GM12865 (cell line): ENCODE measurements around the gene HSD17B2.

Experiments
- DNase-seq: peaks from one replicate; pipeline ENCODE4 v3.0.0; 2010; ENCODE audit warnings: low read depth
- H3K4me3 ChIP-seq: 2 replicates; pipeline ENCODE4 v1.5.1; 2011; ENCODE audit warnings: mild to moderate bottlenecking, low read depth, low read length, control low read depth
- CTCF ChIP-seq: IDR thresholded peaks from 2 replicates; pipeline ENCODE4 v1.5.1; 2011; ENCODE audit warnings: low read length, control low read depth, low read depth, inconsistent platforms; ENCODE audit not compliant: insufficient read depth; ENCODE audit errors: missing control alignments

HSD17B2 gene

DNA sequence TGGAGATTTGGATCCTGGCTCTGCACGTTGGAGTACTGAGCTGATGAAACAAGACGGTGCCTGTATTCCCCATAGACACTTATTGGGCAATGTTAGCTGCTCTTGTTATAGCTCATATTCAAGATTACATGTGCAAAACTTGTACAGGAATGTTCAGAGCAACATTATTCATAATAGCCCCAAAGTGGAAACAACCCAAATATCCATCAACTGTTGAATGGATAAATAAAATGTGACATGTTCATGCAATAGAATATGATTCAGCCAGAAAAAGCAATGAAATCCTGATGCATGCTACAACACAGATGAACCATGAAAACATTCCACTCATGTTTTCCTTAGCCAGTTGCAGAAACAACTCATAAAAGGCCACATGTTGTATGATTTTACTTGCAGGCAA, 18.1 kb upstream of the HSD17B2 start:
- no peak overlapping the region for H3K4me3 ChIP-seq
- TF ChIP-seq CTCF, result no peak
- no peak for DNase-seq

DNA sequence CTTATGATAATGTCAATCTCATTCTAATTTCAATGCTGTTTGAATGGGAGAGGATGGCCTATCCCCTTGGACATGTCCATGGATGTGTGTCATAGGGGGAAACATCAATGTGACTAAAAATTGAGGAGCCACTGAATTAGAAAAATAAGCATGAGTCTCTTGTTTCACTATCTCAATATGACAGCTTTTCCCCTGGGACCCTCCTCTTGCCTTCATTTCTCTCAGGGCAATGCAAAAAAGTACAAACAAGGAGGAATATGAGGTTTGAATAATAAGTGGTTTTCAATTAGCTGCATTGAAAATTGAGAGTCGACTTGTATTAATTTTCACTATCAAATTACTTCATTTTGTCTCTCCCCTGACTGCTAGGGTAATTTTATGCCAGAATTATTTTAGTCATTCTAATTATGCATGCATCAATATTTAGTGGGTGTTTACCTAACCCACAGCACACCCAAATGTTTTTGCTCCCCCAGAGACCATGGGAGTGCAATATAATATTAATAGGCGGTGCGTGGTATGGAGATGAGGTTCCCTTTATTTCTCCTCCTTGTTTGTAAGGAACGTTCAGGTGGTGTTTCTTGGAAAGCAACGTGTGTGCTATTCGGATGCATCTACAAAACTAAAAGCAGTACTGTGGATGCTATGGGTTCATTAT, 17.0 kb upstream of the HSD17B2 start:
- H3K4me3 ChIP-seq, result no peak overlapping the region
- TF ChIP-seq CTCF, result no peak
- no peak for DNase-seq

DNA sequence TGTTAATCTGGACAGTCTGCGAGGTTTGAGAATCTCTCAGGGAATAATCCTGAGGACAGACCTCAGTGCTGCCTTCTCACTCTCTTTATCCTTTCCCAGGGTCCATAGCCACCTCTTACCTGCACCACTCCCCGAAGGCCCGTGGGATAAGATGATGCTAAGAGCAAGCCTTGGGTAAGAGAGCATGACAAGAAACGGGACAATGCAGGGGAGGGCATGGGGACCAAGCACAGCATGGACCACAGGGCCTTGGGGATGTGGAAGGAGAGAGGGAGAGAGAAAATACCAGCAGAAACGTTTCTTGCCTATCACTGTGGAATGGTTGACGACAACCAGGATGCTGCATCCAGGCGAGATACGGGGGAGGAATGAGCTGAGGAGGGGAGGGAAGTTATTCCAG, 15.5 kb upstream of the HSD17B2 start:
- TF ChIP-seq CTCF, result no peak
- no peak for DNase-seq
- no peak overlapping the region for H3K4me3 ChIP-seq

GRCh38 chr16:82020051-82020450, 15.0 kb upstream of the HSD17B2 start:
- no peak for TF ChIP-seq CTCF
- no peak overlapping the region for H3K4me3 ChIP-seq
- no peak for DNase-seq

- no peak for TF ChIP-seq CTCF
- DNase-seq, result no peak
- no peak overlapping the region for H3K4me3 ChIP-seq
Observed at GRCh38 chr16:82023206-82023605, 11.8 kb upstream of the HSD17B2 start.

DNA sequence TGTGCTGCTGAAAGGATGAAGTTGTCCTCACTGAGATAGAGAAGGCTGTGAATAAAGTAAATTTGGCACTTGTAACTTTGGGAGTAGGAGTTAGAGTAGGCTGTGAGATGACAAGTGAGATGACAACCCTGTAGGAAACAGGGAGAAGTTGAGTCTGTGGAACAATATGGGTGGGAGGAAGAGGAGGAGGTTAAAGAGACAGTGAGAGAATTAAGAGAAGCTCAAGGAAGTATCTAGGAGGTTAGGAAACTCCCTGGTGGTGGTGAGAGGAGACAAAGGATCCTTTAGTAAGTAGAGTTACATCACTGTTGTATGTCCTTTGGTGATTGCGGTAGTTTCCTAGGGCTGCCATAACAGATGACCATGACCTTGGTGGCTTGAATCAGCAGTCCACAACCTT, 10.7 kb upstream of the HSD17B2 start:
- DNase-seq, result no peak
- no peak for TF ChIP-seq CTCF
- H3K4me3 ChIP-seq, result no peak overlapping the region

- DNase-seq, result no peak
- no peak overlapping the region for H3K4me3 ChIP-seq
- no peak for TF ChIP-seq CTCF
Observed at GRCh38 chr16:82024883-82025282, 10.2 kb upstream of the HSD17B2 start.
